ENCODE data around the gene ICA1.

DNA sequence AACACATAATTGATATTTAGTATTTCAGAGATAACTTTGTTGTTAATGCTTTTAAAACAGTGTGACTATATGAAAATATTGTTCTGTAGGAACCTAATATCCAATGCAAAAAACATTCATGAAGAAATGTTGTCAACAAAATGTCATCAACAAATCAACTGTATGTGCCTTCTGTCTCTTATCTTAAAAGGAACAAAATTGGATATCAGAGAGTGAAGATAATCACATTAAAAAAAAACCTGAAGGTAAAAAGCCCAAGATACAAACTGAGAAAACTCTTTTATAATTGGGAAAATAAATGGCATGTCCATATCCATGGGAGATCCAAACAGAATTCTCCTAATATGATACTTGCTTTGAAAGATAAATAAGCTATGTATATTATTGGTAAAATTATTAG lies 33.9 kb downstream of the ICA1 start:
- TF ChIP-seq SMC3 (IDR thresholded peaks at IDR 0.05) (no peak), RFX5 (IDR thresholded peaks at IDR 0.05) (no peak), HDAC2 (IDR thresholded peaks at IDR 0.05) (no peak), EP300 (IDR thresholded peaks at IDR 0.05) (no peak), POLR2A (IDR thresholded peaks at IDR 0.05; ENCODE audit: low read length) (no peak), EHMT2 (IDR thresholded peaks at IDR 0.05; ENCODE audit: low read depth) (no peak), JUN (IDR thresholded peaks at IDR 0.05) (no peak), EHF (CRISPR knock-in tag; IDR thresholded peaks at IDR 0.05) (no peak)
- TF ChIP-seq, protein P1, sequence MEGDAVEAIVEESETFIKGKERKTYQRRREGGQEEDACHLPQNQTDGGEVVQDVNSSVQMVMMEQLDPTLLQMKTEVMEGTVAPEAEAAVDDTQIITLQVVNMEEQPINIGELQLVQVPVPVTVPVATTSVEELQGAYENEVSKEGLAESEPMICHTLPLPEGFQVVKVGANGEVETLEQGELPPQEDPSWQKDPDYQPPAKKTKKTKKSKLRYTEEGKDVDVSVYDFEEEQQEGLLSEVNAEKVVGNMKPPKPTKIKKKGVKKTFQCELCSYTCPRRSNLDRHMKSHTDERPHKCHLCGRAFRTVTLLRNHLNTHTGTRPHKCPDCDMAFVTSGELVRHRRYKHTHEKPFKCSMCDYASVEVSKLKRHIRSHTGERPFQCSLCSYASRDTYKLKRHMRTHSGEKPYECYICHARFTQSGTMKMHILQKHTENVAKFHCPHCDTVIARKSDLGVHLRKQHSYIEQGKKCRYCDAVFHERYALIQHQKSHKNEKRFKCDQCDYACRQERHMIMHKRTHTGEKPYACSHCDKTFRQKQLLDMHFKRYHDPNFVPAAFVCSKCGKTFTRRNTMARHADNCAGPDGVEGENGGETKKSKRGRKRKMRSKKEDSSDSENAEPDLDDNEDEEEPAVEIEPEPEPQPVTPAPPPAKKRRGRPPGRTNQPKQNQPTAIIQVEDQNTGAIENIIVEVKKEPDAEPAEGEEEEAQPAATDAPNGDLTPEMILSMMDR (IDR thresholded peaks at IDR 0.05): no peak
- TF ChIP-seq, protein P2, sequence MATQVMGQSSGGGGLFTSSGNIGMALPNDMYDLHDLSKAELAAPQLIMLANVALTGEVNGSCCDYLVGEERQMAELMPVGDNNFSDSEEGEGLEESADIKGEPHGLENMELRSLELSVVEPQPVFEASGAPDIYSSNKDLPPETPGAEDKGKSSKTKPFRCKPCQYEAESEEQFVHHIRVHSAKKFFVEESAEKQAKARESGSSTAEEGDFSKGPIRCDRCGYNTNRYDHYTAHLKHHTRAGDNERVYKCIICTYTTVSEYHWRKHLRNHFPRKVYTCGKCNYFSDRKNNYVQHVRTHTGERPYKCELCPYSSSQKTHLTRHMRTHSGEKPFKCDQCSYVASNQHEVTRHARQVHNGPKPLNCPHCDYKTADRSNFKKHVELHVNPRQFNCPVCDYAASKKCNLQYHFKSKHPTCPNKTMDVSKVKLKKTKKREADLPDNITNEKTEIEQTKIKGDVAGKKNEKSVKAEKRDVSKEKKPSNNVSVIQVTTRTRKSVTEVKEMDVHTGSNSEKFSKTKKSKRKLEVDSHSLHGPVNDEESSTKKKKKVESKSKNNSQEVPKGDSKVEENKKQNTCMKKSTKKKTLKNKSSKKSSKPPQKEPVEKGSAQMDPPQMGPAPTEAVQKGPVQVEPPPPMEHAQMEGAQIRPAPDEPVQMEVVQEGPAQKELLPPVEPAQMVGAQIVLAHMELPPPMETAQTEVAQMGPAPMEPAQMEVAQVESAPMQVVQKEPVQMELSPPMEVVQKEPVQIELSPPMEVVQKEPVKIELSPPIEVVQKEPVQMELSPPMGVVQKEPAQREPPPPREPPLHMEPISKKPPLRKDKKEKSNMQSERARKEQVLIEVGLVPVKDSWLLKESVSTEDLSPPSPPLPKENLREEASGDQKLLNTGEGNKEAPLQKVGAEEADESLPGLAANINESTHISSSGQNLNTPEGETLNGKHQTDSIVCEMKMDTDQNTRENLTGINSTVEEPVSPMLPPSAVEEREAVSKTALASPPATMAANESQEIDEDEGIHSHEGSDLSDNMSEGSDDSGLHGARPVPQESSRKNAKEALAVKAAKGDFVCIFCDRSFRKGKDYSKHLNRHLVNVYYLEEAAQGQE (IDR thresholded peaks at IDR 0.05): no peak
